Hepatocyte (in vitro differentiated cells): ENCODE results near the gene CCM2.

Experiments used
- EZH2 ChIP-seq: fragments of 200-600 bp; sonication (generic); IDR thresholded peaks from 2 replicates; pipeline ENCODE4 v1.6.1; 2016; ENCODE audit warnings: antibody characterized with exemption, mild to moderate bottlenecking, borderline replicate concordance
- EZH2phosphoT487 ChIP-seq: fragments of 200-600 bp; sonication (generic); IDR thresholded peaks from one replicate; pipeline ENCODE4 v1.6.1; 2018; ENCODE audit warnings: antibody characterized with exemption, mild to moderate bottlenecking, low read depth, moderate library complexity; ENCODE audit not compliant: unreplicated experiment, severe bottlenecking
- TF ChIP-seq, protein P1 (sequence below): fragments of 200-600 bp; sonication (generic); IDR thresholded peaks from 2 replicates; pipeline ENCODE4 v1.5.1; 2016; ENCODE audit warnings: antibody characterized with exemption, mild to moderate bottlenecking; ENCODE audit not compliant: poor library complexity

GRCh38 chr7:45026013-45026412 is 26.0 kb downstream of the CCM2 start:
- TF ChIP-seq, protein P1, sequence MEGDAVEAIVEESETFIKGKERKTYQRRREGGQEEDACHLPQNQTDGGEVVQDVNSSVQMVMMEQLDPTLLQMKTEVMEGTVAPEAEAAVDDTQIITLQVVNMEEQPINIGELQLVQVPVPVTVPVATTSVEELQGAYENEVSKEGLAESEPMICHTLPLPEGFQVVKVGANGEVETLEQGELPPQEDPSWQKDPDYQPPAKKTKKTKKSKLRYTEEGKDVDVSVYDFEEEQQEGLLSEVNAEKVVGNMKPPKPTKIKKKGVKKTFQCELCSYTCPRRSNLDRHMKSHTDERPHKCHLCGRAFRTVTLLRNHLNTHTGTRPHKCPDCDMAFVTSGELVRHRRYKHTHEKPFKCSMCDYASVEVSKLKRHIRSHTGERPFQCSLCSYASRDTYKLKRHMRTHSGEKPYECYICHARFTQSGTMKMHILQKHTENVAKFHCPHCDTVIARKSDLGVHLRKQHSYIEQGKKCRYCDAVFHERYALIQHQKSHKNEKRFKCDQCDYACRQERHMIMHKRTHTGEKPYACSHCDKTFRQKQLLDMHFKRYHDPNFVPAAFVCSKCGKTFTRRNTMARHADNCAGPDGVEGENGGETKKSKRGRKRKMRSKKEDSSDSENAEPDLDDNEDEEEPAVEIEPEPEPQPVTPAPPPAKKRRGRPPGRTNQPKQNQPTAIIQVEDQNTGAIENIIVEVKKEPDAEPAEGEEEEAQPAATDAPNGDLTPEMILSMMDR = no peak
- TF ChIP-seq EZH2 (no peak), EZH2phosphoT487 (no peak)
